Measurements from ENCODE around the gene CAMK1G.
A peak's percentile ranks its signal among the peaks of the same experiment; 100 is the strongest.

Gene CAMK1G

DNA sequence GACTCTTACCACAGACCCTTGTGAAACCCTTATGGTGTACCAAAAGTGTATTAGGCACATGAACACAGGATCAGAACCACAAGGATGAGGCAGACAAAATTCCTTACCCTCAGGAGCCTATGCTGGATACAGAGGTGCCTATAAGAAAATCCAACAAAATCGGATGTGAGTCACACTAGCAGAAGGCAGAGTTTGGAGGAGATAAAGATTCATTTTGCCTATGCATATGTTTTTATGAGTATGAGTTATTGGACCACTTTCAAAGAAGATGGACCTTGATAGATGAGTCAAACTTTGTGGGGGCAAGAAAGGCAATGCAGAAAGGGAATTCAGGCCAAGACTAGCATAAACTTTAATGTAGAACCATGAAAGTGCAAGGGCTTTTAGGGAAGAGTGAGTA is 17.0 kb downstream of the CAMK1G start:
- Mint-ChIP-seq H3K27me3 (ENCODE audit: low read depth) (peaks cover 32% of the 10 kb centered on the region), H3K9me3 (no peaks in the 10 kb centered on the region), H3K4me1 (ENCODE audit: low read depth) (no peaks in the 10 kb centered on the region), H3K27ac (no peak overlapping the region), H3K36me3 (ENCODE audit: low read depth) (no peaks in the 10 kb centered on the region), H3K4me3 (no peak overlapping the region)
- no peak for DNase-seq (ENCODE audit: low spot score)

DNA sequence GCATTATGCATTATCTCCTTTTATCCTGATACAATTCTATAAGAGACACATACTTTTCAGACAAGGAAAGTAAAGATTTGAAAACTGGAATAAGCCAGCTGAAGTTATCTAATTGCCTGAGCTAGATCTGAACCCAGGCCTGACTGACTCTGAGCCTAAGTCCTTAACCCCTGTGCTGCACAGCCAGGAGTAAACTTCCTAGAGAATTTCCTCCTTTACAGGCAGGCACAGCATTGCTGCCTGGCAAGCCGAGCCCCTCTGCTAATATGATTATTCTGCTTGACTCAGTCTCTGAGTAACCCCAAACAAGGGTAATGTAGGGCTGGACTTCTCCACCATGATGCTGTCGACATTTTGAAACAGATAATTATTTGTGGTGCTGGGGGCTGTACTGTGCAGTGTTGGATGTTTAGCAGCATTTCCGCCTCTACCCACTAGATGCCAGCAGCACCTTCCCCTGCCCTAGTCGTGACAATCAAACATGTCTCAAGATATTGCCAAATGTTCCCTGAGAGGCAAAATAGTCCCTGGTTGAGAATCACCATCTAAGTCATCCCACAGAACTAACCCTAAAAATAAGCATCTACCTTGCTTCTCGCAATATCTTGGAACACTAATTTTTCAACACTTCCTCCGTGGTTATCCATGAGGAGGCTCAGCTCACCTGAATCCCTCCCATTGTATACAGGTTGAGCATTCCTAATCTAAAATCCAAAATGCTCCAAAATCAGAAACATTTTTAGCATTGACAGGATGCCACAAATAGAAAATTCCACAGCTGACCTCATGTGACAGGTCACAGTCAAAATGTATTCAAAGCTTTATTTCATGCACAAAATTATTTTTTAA is 18.5 kb downstream of the CAMK1G start:
- H3K9me3 Mint-ChIP-seq: no peaks in the 10 kb centered on the region
- peak; percentile 10 for DNase-seq (ENCODE audit: low spot score)

DNA sequence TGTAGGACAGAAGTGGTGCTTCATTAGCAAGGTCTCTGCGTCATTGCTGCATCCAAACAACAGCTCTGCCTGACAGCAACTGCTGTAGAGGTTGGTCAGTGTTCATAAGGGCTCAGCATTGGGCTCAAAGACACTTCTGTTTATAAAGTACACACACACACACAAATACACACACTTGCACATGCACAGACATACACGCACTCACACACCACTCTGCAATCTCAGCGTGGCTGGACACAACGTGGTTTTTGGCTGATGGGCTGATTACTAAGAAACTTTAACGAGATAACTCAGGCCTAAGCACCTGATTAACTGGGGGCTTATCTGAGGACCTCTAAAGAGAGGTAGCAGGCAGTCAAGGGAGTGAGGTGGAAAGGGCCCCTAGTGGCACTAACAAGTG is 20.4 kb downstream of the CAMK1G start:
- no peaks in the 10 kb centered on the region for H3K9me3 Mint-ChIP-seq
- H3K4me3 Mint-ChIP-seq: no peak overlapping the region
- H3K4me1 Mint-ChIP-seq (ENCODE audit: low read depth): no peaks in the 10 kb centered on the region
- peaks cover 19% of the 10 kb centered on the region for H3K27me3 Mint-ChIP-seq (ENCODE audit: low read depth)
- H3K27ac Mint-ChIP-seq: no peak overlapping the region
- no peak for DNase-seq (ENCODE audit: low spot score)
- no peaks in the 10 kb centered on the region for H3K36me3 Mint-ChIP-seq (ENCODE audit: low read depth)

More for the DNA sequence above, 18.5 kb downstream of the CAMK1G start:
- Mint-ChIP-seq H3K4me3 (no peak overlapping the region), H3K27me3 (ENCODE audit: low read depth) (peaks cover 27% of the 10 kb centered on the region), H3K27ac (no peak overlapping the region), H3K4me1 (ENCODE audit: low read depth) (no peaks in the 10 kb centered on the region), H3K36me3 (ENCODE audit: low read depth) (no peaks in the 10 kb centered on the region)

DNA sequence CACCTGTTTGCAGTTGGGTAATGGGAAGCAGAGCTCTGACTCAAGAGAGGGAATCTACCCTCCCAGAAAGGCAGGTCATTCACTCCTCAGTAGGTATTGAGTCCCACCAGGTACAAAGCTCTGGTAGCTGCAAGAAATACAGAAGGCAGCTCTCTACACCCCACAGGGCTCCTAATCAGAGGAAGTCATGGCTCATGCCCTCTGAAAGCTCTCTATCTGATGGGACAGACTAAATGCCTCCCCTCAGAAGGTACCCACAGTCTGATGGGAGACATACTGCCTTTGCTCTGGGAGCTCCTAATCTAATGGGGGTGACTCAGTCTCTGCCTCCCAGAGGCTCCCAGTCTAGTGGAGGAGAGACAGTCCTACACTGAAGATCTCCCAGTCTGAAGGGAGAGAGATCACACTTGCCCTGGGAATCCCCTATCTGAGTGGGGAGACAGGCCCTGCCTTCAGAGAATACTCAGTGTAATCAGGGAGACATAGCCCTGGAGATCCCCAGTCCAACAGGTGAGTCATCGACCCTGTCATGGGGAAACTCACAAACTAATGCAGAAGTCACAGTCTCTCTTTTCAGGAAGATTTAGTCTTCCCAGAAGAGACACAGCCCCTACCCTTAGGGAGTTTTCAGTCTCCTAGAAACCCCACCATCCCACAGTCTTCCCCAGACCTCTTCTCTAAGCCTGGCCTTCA is 23.7 kb downstream of the CAMK1G start:
- DNase-seq (ENCODE audit: low spot score): peak; percentile 60
- Mint-ChIP-seq H3K27me3 (ENCODE audit: low read depth) (no peaks in the 10 kb centered on the region), H3K36me3 (ENCODE audit: low read depth) (no peaks in the 10 kb centered on the region), H3K27ac (peak overlapping the region; percentile 15), H3K4me1 (ENCODE audit: low read depth) (no peaks in the 10 kb centered on the region), H3K9me3 (no peaks in the 10 kb centered on the region), H3K4me3 (no peak overlapping the region)

DNA sequence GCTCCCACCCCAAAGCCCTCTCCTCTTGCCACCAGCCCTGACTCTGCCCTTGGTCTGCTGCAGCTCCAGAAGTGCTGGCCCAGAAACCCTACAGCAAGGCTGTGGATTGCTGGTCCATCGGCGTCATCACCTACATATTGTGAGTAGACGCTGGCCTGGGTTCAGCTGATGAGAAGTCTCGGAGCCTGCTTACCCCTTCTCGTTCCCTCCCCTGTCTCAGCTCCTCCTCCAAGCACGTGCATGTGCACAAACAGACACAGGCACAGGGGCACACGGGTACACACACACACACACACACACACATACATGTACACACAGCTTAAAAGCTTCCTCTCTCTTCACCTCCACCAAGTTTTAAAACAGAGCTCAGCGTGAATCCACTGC is 24.3 kb downstream of the CAMK1G start:
- H3K4me1 Mint-ChIP-seq (ENCODE audit: low read depth): peaks cover 3% of the 10 kb centered on the region
- H3K9me3 Mint-ChIP-seq: no peaks in the 10 kb centered on the region
- DNase-seq (ENCODE audit: low spot score): no peak
- H3K27me3 Mint-ChIP-seq (ENCODE audit: low read depth): no peaks in the 10 kb centered on the region
- H3K4me3 Mint-ChIP-seq: no peak overlapping the region
- H3K27ac Mint-ChIP-seq: no peak overlapping the region
- no peaks in the 10 kb centered on the region for H3K36me3 Mint-ChIP-seq (ENCODE audit: low read depth)

DNA sequence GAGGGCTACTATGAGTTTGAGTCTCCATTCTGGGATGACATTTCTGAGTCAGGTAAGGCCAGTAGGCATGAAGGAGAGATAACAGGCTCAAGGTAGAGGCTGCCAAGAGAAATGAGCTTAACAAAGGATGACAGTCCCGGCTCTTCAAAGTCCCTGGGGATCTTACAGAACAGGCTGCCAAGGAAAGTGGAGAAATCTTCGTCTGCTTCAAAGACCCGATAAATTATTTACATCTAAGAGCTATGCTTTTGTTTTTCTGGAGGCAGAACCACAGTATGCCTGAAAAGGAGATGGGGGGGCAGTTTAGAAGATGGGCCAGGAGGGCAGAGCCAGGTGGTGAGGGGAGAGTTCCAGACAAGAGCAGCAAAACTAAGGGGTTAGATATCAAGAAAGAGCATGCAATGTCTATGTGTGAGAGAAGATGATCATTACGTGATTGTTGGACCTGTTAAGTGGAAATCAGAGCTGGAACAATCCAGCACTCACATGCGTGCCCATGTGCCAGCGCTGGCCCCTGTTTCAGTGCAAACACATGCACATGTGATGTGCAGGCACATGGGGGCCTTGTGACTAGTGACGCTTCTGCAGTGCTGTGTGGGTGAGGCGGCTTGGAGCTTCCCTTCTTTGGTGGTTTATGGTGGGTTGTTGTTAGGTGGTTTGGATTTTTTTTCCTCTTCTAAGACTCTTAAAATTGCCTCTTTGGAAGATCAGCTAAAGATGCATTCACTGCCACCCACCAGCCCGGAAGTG is 25.7 kb downstream of the CAMK1G start:
- no peaks in the 10 kb centered on the region for H3K9me3 Mint-ChIP-seq
- H3K27me3 Mint-ChIP-seq (ENCODE audit: low read depth): peaks cover 2% of the 10 kb centered on the region
- no peaks in the 10 kb centered on the region for H3K36me3 Mint-ChIP-seq (ENCODE audit: low read depth)
- no peak overlapping the region for H3K27ac Mint-ChIP-seq
- peaks cover 3% of the 10 kb centered on the region for H3K4me1 Mint-ChIP-seq (ENCODE audit: low read depth)
- no peak for DNase-seq (ENCODE audit: low spot score)
- no peak overlapping the region for H3K4me3 Mint-ChIP-seq

DNA sequence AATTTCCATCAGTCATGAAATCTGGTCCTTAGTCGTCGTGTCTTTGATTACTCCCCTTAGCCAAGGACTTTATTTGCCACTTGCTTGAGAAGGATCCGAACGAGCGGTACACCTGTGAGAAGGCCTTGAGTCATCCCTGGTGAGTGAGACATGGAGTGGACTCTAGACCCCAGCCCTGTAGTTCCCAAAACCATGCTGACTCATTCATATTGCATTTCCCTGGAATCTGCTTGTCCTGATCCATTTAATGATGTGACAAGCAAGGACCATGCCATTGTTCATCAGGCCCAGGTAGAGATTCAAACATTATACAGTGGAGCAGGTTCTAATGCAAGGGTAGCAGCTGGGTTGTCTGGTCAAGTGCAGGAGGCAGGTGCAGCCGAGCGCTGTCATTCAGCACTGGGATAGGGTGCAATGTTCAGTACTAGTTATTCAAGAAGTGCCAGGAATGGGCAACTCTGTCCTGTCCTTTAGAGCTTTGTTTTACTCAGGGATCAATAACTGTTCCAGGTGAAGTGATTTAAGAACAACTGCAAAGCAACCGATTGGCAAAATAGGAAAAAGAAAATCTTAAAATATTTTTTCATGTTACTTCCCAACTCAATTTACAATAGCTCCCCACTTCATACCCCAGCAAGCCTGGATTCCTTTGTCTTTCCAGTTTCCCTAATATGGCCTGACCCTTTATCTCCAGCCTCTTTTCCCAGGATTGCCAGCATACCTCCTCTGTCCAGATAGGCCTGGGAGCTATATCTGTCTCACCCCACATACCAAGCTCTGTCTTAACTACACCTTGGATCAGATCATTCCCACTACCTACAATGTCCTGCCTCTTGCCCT is 26.5 kb downstream of the CAMK1G start:
- Mint-ChIP-seq H3K27ac (no peak overlapping the region), H3K27me3 (ENCODE audit: low read depth) (peaks cover 2% of the 10 kb centered on the region), H3K9me3 (no peaks in the 10 kb centered on the region), H3K4me3 (no peak overlapping the region), H3K36me3 (ENCODE audit: low read depth) (no peaks in the 10 kb centered on the region), H3K4me1 (ENCODE audit: low read depth) (peaks cover 3% of the 10 kb centered on the region)
- no peak for DNase-seq (ENCODE audit: low spot score)

DNA sequence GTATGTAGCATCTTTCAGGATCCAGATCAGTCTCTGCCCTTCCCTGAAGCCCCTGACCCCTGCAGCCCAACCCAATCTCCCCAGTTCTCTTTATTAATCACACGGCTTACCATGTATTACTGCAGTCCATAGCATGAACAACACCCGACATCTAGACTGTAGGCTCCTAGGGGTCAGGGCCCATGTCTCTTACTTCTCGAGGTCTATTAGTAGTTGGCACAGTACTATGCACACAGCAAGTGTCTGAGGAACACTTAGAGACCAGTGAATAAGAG is 27.1 kb downstream of the CAMK1G start:
- Mint-ChIP-seq H3K36me3 (ENCODE audit: low read depth) (no peaks in the 10 kb centered on the region), H3K27ac (no peak overlapping the region), H3K27me3 (ENCODE audit: low read depth) (peaks cover 2% of the 10 kb centered on the region), H3K4me1 (ENCODE audit: low read depth) (peaks cover 3% of the 10 kb centered on the region), H3K9me3 (no peaks in the 10 kb centered on the region), H3K4me3 (no peak overlapping the region)
- no peak for DNase-seq (ENCODE audit: low spot score)

DNA sequence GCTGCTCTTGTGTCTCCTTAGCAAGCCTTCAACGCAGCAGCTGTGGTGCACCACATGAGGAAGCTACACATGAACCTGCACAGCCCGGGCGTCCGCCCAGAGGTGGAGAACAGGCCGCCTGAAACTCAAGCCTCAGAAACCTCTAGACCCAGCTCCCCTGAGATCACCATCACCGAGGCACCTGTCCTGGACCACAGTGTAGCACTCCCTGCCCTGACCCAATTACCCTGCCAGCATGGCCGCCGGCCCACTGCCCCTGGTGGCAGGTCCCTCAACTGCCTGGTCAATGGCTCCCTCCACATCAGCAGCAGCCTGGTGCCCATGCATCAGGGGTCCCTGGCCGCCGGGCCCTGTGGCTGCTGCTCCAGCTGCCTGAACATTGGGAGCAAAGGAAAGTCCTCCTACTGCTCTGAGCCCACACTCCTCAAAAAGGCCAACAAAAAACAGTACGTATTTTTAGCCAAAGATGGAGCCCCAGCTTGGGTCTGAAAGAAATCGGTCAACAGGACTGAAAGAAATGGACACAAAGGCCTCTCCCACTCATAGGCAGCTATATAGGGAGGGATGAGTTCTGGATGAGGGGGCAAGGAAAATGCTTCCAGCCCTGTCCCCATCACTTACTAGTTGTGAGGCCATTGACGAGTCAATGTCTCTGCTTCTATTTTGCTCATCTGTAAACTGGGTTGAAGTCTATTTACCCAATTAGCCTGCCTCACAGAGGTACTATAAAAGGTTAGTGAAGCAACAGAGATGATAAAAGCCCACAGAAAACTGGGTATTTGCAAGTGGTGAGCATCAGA is 28.5 kb downstream of the CAMK1G start:
- H3K27me3 Mint-ChIP-seq (ENCODE audit: low read depth): peaks cover 2% of the 10 kb centered on the region
- no peak for DNase-seq (ENCODE audit: low spot score)
- no peaks in the 10 kb centered on the region for H3K36me3 Mint-ChIP-seq (ENCODE audit: low read depth)
- H3K4me1 Mint-ChIP-seq (ENCODE audit: low read depth): peaks cover 3% of the 10 kb centered on the region
- no peak overlapping the region for H3K27ac Mint-ChIP-seq
- H3K4me3 Mint-ChIP-seq: no peak overlapping the region
- no peaks in the 10 kb centered on the region for H3K9me3 Mint-ChIP-seq

DNA sequence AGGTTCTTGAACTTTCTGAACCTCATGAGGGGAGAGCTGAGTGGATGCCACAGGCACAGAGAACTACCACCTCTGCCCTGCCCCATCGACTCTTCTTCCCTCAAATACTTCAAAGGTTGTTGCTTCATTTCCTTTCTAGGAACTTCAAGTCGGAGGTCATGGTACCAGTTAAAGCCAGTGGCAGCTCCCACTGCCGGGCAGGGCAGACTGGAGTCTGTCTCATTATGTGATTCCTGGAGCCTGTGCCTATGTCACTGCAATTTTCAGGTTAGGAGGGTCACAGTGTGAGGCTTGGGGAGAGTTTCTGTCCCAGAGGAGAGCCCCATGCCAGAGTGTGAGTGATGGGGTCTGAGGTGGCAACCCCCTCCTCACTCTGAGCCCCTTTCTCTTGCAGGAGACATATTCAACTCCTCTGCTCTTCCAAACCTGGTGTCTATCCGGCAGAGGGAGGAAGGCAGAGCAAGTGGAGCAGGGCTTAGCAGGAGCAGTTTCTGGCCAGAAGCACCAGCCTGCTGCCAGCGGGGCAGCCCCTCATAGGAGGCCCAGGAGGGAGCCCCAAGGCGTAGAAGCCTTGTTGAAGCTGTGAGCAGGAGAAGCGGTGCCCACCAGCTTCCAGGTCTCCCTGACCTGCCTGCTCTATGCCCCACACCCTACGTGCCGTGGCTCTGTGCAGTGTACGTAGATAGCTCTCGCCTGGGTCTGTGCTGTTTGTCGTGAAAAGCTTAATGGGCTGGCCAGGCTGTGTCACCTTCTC is 29.3 kb downstream of the CAMK1G start:
- Mint-ChIP-seq H3K36me3 (ENCODE audit: low read depth) (no peaks in the 10 kb centered on the region), H3K4me3 (no peak overlapping the region), H3K27me3 (ENCODE audit: low read depth) (peaks cover 2% of the 10 kb centered on the region), H3K27ac (no peak overlapping the region), H3K4me1 (ENCODE audit: low read depth) (peaks cover 3% of the 10 kb centered on the region), H3K9me3 (no peaks in the 10 kb centered on the region)
- DNase-seq (ENCODE audit: low spot score): no peak

DNA sequence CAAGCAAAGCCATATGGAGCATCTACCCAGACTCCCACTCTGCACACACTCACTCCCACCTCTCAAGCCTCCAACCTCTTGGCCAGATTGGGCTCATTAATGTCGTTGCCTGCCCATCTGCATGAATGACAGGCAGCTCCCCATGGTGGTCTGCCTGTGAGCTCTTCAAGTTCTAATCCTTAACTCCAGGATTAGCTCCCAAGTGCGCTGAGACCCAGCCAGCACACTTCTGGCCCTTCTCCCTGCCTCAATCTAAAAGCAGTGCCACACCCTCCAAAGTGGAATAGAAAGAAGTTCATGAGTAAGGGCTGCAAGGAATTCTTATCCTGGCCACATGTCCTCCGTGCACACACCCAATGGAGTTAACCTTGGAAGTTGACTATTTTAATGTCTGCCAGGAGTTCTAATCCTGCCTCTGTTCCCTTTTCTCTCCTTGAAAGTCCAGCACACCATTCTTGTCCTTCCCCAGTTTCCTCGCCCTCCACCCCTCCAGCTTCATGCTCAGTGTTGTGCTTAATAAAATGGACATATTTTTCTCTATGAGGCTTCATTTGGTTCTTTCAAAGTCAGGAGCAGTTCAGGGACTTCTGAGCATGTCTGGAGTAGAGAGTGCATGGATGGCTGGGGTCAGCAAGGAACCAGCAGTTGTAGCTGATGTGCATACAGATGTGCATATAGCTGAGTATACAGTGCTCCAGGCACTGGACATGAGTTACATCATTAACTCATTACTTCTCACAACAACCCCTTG is 30.1 kb downstream of the CAMK1G start:
- peaks cover 2% of the 10 kb centered on the region for H3K27me3 Mint-ChIP-seq (ENCODE audit: low read depth)
- H3K9me3 Mint-ChIP-seq: no peaks in the 10 kb centered on the region
- H3K4me3 Mint-ChIP-seq: no peak overlapping the region
- no peaks in the 10 kb centered on the region for H3K36me3 Mint-ChIP-seq (ENCODE audit: low read depth)
- H3K4me1 Mint-ChIP-seq (ENCODE audit: low read depth): peaks cover 3% of the 10 kb centered on the region
- no peak for DNase-seq (ENCODE audit: low spot score)
- no peak overlapping the region for H3K27ac Mint-ChIP-seq

DNA sequence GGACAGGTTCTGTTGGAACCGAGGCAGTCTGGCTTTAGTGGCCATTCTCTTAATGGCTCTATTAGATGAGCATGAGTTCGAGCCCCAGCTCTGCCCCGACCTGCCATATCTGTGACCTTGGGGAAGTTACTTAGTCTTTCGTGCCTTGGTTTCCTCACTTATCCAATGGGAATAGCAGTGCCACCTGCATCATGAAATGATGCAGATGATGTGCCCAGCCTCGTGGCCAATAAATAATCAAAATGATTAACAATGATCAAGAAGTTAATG is 30.6 kb downstream of the CAMK1G start:
- no peaks in the 10 kb centered on the region for H3K9me3 Mint-ChIP-seq
- no peak for DNase-seq (ENCODE audit: low spot score)
- H3K27ac Mint-ChIP-seq: no peak overlapping the region
- H3K4me3 Mint-ChIP-seq: no peak overlapping the region
- peaks cover 3% of the 10 kb centered on the region for H3K4me1 Mint-ChIP-seq (ENCODE audit: low read depth)
- no peaks in the 10 kb centered on the region for H3K36me3 Mint-ChIP-seq (ENCODE audit: low read depth)
- H3K27me3 Mint-ChIP-seq (ENCODE audit: low read depth): peaks cover 2% of the 10 kb centered on the region
